IPS-15b (cell line): Measurements from ENCODE around the gene UNC13C.
A peak's percentile ranks its signal among the peaks of the same experiment; 100 is the strongest.
"Not testable (repeated sequence)": the region's sequence is repeated elsewhere in the genome, so short reads cannot be mapped to it uniquely, and the experiment has no call there.

ENCODE experiments used
- H3K27me3 ChIP-seq: one replicate; pipeline ENCODE4 v1.6.1; 2013; ENCODE audit warnings: low read length; ENCODE audit not compliant: control insufficient read depth, insufficient read depth
- H3K36me3 ChIP-seq: one replicate; pipeline ENCODE4 v1.6.1; 2013; ENCODE audit warnings: low read length; ENCODE audit not compliant: control insufficient read depth, insufficient read depth
- H3K4me1 ChIP-seq: one replicate; pipeline ENCODE4 v1.6.1; 2013; ENCODE audit warnings: mild to moderate bottlenecking, low read length; ENCODE audit not compliant: control insufficient read depth, insufficient read depth
- H3K4me3 ChIP-seq: one replicate; pipeline ENCODE4 v1.5.1; 2013; ENCODE audit warnings: low read depth, low read length
- H3K9ac ChIP-seq: one replicate; pipeline ENCODE4 v1.6.1; 2013; ENCODE audit warnings: low read depth, mild to moderate bottlenecking, low read length
- H3K9me3 ChIP-seq: one replicate; pipeline ENCODE4 v1.6.1; 2013; ENCODE audit warnings: mild to moderate bottlenecking, low read length; ENCODE audit not compliant: control insufficient read depth, insufficient read depth

UNC13C gene

GRCh38 chr15:53978253-53978906 is at the start of gene UNC13C:
Gene UNC13C, plus strand, starts transcription at chr15:53978441. Its CDS starts 34,463 bp downstream, at chr15:54012904.
- Histone ChIP-seq H3K9me3 (no peaks in the 10 kb centered on the region), H3K9ac (peak within 1 kb of the TSS; percentile 2), H3K4me3 (peak within 1 kb of the TSS; percentile 45), H3K36me3 (no peaks in the 10 kb centered on the region), H3K27me3 (peaks cover 21% of the 10 kb centered on the region), H3K4me1 (peaks cover 3% of the 10 kb centered on the region)

GRCh38 chr15:53936137-53936536 is 42.1 kb upstream of the UNC13C start:
- H3K36me3 ChIP-seq: no peaks in the 10 kb centered on the region
- peaks cover 3% of the 10 kb centered on the region for H3K4me1 ChIP-seq
- H3K9ac ChIP-seq: no peak overlapping the region
- H3K27me3 ChIP-seq: no peaks in the 10 kb centered on the region
- no peak overlapping the region for H3K4me3 ChIP-seq
- H3K9me3 ChIP-seq: no peaks in the 10 kb centered on the region

- H3K9me3 ChIP-seq, H3K27me3 ChIP-seq, H3K4me1 ChIP-seq, H3K4me3 ChIP-seq, H3K36me3 ChIP-seq, H3K9ac ChIP-seq: not testable (repeated sequence)
These were observed 40.6 kb upstream of the UNC13C start for GRCh38 chr15:53937632-53938031.

- H3K4me3 ChIP-seq: no peak overlapping the region
- H3K36me3 ChIP-seq: no peaks in the 10 kb centered on the region
- no peak overlapping the region for H3K9ac ChIP-seq
- no peaks in the 10 kb centered on the region for H3K27me3 ChIP-seq
- H3K4me1 ChIP-seq: no peaks in the 10 kb centered on the region
- H3K9me3 ChIP-seq: no peaks in the 10 kb centered on the region
These were observed 27.7 kb upstream of the UNC13C start for GRCh38 chr15:53950572-53950971.

GRCh38 chr15:53955396-53955795 is 22.8 kb upstream of the UNC13C start:
- H3K9me3 ChIP-seq: no peaks in the 10 kb centered on the region
- H3K9ac ChIP-seq: no peak overlapping the region

GRCh38 chr15:53962646-53963561 is 15.3 kb upstream of the UNC13C start:
- no peaks in the 10 kb centered on the region for H3K9me3 ChIP-seq
- no peak overlapping the region for H3K9ac ChIP-seq
- no peaks in the 10 kb centered on the region for H3K36me3 ChIP-seq
- H3K4me1 ChIP-seq: no peaks in the 10 kb centered on the region
- H3K27me3 ChIP-seq: no peaks in the 10 kb centered on the region
- no peak overlapping the region for H3K4me3 ChIP-seq

More at GRCh38 chr15:53955396-53955795, 22.8 kb upstream of the UNC13C start:
- Histone ChIP-seq H3K36me3 (no peaks in the 10 kb centered on the region), H3K4me3 (no peak overlapping the region), H3K27me3 (no peaks in the 10 kb centered on the region), H3K4me1 (no peaks in the 10 kb centered on the region)

GRCh38 chr15:53963801-53964200 is 14.4 kb upstream of the UNC13C start:
- H3K9me3 ChIP-seq: no peaks in the 10 kb centered on the region
- H3K27me3 ChIP-seq: no peaks in the 10 kb centered on the region
- no peaks in the 10 kb centered on the region for H3K36me3 ChIP-seq
- no peak overlapping the region for H3K4me3 ChIP-seq
- H3K4me1 ChIP-seq: no peaks in the 10 kb centered on the region
- H3K9ac ChIP-seq: no peak overlapping the region

GRCh38 chr15:53974121-53974520 is 4.1 kb upstream of the UNC13C start:
- Histone ChIP-seq H3K9ac (no peak overlapping the region), H3K9me3 (no peaks in the 10 kb centered on the region), H3K27me3 (peaks cover 16% of the 10 kb centered on the region), H3K4me3 (no peak overlapping the region), H3K4me1 (peaks cover 2% of the 10 kb centered on the region), H3K36me3 (no peaks in the 10 kb centered on the region)

- H3K9ac ChIP-seq: no peak overlapping the region
- H3K4me1 ChIP-seq: peaks cover 3% of the 10 kb centered on the region
- H3K36me3 ChIP-seq: no peaks in the 10 kb centered on the region
- no peaks in the 10 kb centered on the region for H3K9me3 ChIP-seq
- H3K27me3 ChIP-seq: peaks cover 21% of the 10 kb centered on the region
- no peak overlapping the region for H3K4me3 ChIP-seq
These were observed 3.4 kb upstream of the UNC13C start for GRCh38 chr15:53974813-53975212.

GRCh38 chr15:53976844-53977392 is 1.3 kb upstream of the UNC13C start:
- peaks cover 3% of the 10 kb centered on the region for H3K4me1 ChIP-seq
- no peaks in the 10 kb centered on the region for H3K36me3 ChIP-seq
- H3K9ac ChIP-seq: no peak overlapping the region
- no peaks in the 10 kb centered on the region for H3K9me3 ChIP-seq
- H3K4me3 ChIP-seq: no peak overlapping the region
- peaks cover 21% of the 10 kb centered on the region for H3K27me3 ChIP-seq

- Histone ChIP-seq H3K4me3 (peak overlapping the region; percentile 45), H3K9me3 (no peaks in the 10 kb centered on the region), H3K27me3 (peaks cover 21% of the 10 kb centered on the region), H3K36me3 (no peaks in the 10 kb centered on the region), H3K4me1 (peaks cover 3% of the 10 kb centered on the region), H3K9ac (no peak overlapping the region)
These were observed 979 bp downstream of the UNC13C start for GRCh38 chr15:53979051-53979788.
